IMR-90 (cell line): Measurements from ENCODE around the gene HOXC10. TPM values are rescaled to one million over a fixed set of nuclear protein-coding genes. Genes with fewer than 3 reads are reported as not detected.

ENCODE experiments used
- ATAC-seq: fragments of 200-7000 bp; cut with Tn5 transposase; 2 replicates; pipeline ENCODE4 v1.9.1; 2020; ENCODE audit warnings: low read depth, mild to moderate bottlenecking, moderate library complexity
- BruUV-seq: library from RNA; stranded (reverse); fragments of 400-500 nt; replicated peaks from 2 replicates; lab custom pipeline; 2021; lab: Mats Ljungman, UMichigan
- CTCF ChIA-PET: fragments of 300-600 bp; formaldehyde crosslinking; extraction: SDS; loops from one replicate; lab custom pipeline; 2021; ENCODE audit warnings: antibody characterized with exemption; lab: Yijun Ruan, JAX
- POLR2A ChIA-PET: fragments of 300-600 bp; sonication (Branson Sonifier 250); formaldehyde crosslinking; loops from one replicate; lab custom pipeline; 2022; ENCODE audit warnings: antibody characterized with exemption; ENCODE audit not compliant: unreplicated experiment; lab: Charles Lee
- DNase-seq: peaks from one replicate; pipeline ENCODE4 v3.0.0; 2013
- H2AFZ ChIP-seq: replicated peaks from 2 replicates; pipeline ENCODE3; 2013; ENCODE audit warnings: low read length, mild to moderate bottlenecking; ENCODE audit not compliant: poor library complexity
- H2AK5ac ChIP-seq: 2 replicates; pipeline ENCODE4 v1.6.1; 2013; ENCODE audit warnings: low read depth, low read length, inconsistent platforms
- H2AK9ac ChIP-seq: replicated peaks from 2 replicates; pipeline ENCODE3; 2013; ENCODE audit warnings: mild to moderate bottlenecking, low read depth, low read length, moderate library complexity; ENCODE audit not compliant: poor library complexity
- H2BK120ac ChIP-seq: 2 replicates; pipeline ENCODE4 v1.6.1; 2013; ENCODE audit warnings: low read depth, low read length, inconsistent platforms
- H2BK15ac ChIP-seq: 3 replicates; pipeline ENCODE4 v1.6.1; 2013; ENCODE audit warnings: low read depth, low read length, inconsistent platforms
- H2BK20ac ChIP-seq: 2 replicates; pipeline ENCODE4 v1.6.1; 2013; ENCODE audit warnings: low read depth, mild to moderate bottlenecking, inconsistent platforms, low read length, moderate library complexity
- H2BK5ac ChIP-seq: 2 replicates; pipeline ENCODE4 v1.6.1; 2013; ENCODE audit warnings: mild to moderate bottlenecking, low read depth, low read length, inconsistent platforms; ENCODE audit not compliant: poor library complexity, severe bottlenecking
- H3K14ac ChIP-seq: replicated peaks from 2 replicates; pipeline ENCODE4 v1.6.1; 2013; ENCODE audit warnings: low read depth, low read length, inconsistent platforms
- H3K18ac ChIP-seq: 2 replicates; pipeline ENCODE4 v1.6.1; 2013; ENCODE audit warnings: low read depth, low read length, control low read depth
- H3K23ac ChIP-seq: 2 replicates; pipeline ENCODE4 v1.6.1; 2013; ENCODE audit warnings: low read depth, low read length, inconsistent platforms
- H3K27ac ChIP-seq: 2 replicates; pipeline ENCODE4 v1.5.1; 2013; ENCODE audit warnings: mild to moderate bottlenecking, control low read depth, low read length; ENCODE audit not compliant: insufficient read depth
- H3K27me3 ChIP-seq: 2 replicates; pipeline ENCODE4 v1.6.1; 2013; ENCODE audit warnings: low read length; ENCODE audit not compliant: control insufficient read depth, insufficient read depth
- H3K36me3 ChIP-seq: 2 replicates; pipeline ENCODE4 v1.6.1; 2013; ENCODE audit warnings: low read length, mixed read lengths; ENCODE audit not compliant: control insufficient read depth, insufficient read depth
- H3K4ac ChIP-seq: 2 replicates; pipeline ENCODE4 v1.6.1; 2013; ENCODE audit warnings: low read depth, low read length, inconsistent platforms
- H3K4me1 ChIP-seq: 2 replicates; pipeline ENCODE4 v1.6.1; 2013; ENCODE audit warnings: low read length, mixed read lengths; ENCODE audit not compliant: control insufficient read depth, insufficient read depth
- H3K4me2 ChIP-seq: 2 replicates; pipeline ENCODE4 v1.6.1; 2013; ENCODE audit warnings: low read depth, mild to moderate bottlenecking, control low read depth, low read length, moderate library complexity
- H3K4me3 ChIP-seq: 2 replicates; pipeline ENCODE4 v1.5.1; 2013; ENCODE audit warnings: low read depth, mild to moderate bottlenecking, control low read depth, low read length, moderate library complexity; ENCODE audit not compliant: insufficient read depth
- H3K56ac ChIP-seq: 2 replicates; pipeline ENCODE4 v1.6.1; 2013; ENCODE audit warnings: low read length, inconsistent platforms; ENCODE audit not compliant: insufficient read depth; ENCODE audit errors: extremely low read depth
- H3K79me1 ChIP-seq, 2 experiments: 2 replicates each; pipeline ENCODE4 v1.6.1; 2013; ENCODE audit warnings: low read length in 2 of 2, inconsistent platforms in 1 of 2, low read depth in 1 of 2
- H3K9ac ChIP-seq: 2 replicates; pipeline ENCODE4 v1.6.1; 2013; ENCODE audit warnings: low read depth, low read length, control low read depth
- H3K9me1 ChIP-seq: 2 replicates; pipeline ENCODE4 v1.6.1; 2013; ENCODE audit warnings: low read length, inconsistent platforms; ENCODE audit not compliant: insufficient read depth
- H3K9me3 ChIP-seq: 2 replicates; pipeline ENCODE4 v1.6.1; 2013; ENCODE audit warnings: low read length; ENCODE audit not compliant: control insufficient read depth, insufficient read depth
- H4K20me1 ChIP-seq: 2 replicates; pipeline ENCODE4 v1.6.1; 2013; ENCODE audit warnings: low read length, inconsistent platforms; ENCODE audit not compliant: insufficient read depth
- H4K5ac ChIP-seq: 2 replicates; pipeline ENCODE4 v1.6.1; 2013; ENCODE audit warnings: mild to moderate bottlenecking, low read depth, low read length, control low read depth
- H4K8ac ChIP-seq, 2 experiments: 2 replicates each; pipeline ENCODE4 v1.6.1; 2013; ENCODE audit warnings: low read depth in 2 of 2, low read length in 2 of 2, control low read depth in 1 of 2, inconsistent platforms in 1 of 2
- H4K91ac ChIP-seq: 2 replicates; pipeline ENCODE4 v1.6.1; 2013; ENCODE audit warnings: low read depth, low read length, inconsistent platforms; ENCODE audit not compliant: insufficient read depth
- BHLHE40 ChIP-seq: fragments of 150-350 bp; IDR thresholded peaks from 2 replicates; pipeline ENCODE4 v1.6.1; 2016; ENCODE audit warnings: mild to moderate bottlenecking, low read depth, low read length
- CEBPB ChIP-seq: IDR thresholded peaks from 2 replicates; pipeline ENCODE4 v1.6.1; 2012; ENCODE audit warnings: low read depth, low read length, improper control_type of control experiment
- CHD1 ChIP-seq: IDR thresholded peaks from 2 replicates; pipeline ENCODE4 v1.6.1; 2012; ENCODE audit warnings: low read depth, low read length, improper control_type of control experiment
- ELK1 ChIP-seq: fragments of 150-350 bp; IDR thresholded peaks from 2 replicates; pipeline ENCODE4 v1.6.1; 2016; ENCODE audit warnings: low read depth, mild to moderate bottlenecking, low read length, moderate library complexity, borderline replicate concordance
- FOS ChIP-seq: fragments of 150-350 bp; IDR thresholded peaks from 2 replicates; pipeline ENCODE4 v1.6.1; 2016; ENCODE audit warnings: low read depth, low read length
- MAFK ChIP-seq: IDR thresholded peaks from 2 replicates; pipeline ENCODE4 v1.6.1; 2012; ENCODE audit warnings: low read depth, low read length, improper control_type of control experiment
- MAZ ChIP-seq: IDR thresholded peaks from 2 replicates; pipeline ENCODE4 v1.6.1; 2012; ENCODE audit warnings: low read depth, mild to moderate bottlenecking, low read length, improper control_type of control experiment, moderate library complexity, borderline replicate concordance
- MXI1 ChIP-seq: IDR thresholded peaks from 2 replicates; pipeline ENCODE4 v1.6.1; 2012; ENCODE audit warnings: low read depth, mild to moderate bottlenecking, low read length, moderate library complexity, borderline replicate concordance
- NFE2L2 ChIP-seq: fragments of 150-350 bp; IDR thresholded peaks from 2 replicates; pipeline ENCODE4 v1.6.1; 2016; ENCODE audit warnings: low read depth, mild to moderate bottlenecking, low read length
- POLR2A ChIP-seq: IDR thresholded peaks from 2 replicates; pipeline ENCODE4 v1.6.1; 2012; ENCODE audit warnings: mild to moderate bottlenecking, low read depth, low read length
- RAD21 ChIP-seq: IDR thresholded peaks from 2 replicates; pipeline ENCODE4 v1.6.1; 2012; ENCODE audit warnings: low read length, improper control_type of control experiment
- RCOR1 ChIP-seq: IDR thresholded peaks from 2 replicates; pipeline ENCODE4 v1.6.1; 2012; ENCODE audit warnings: mild to moderate bottlenecking, low read length, improper control_type of control experiment; ENCODE audit not compliant: insufficient replicate concordance
- RFX5 ChIP-seq: IDR thresholded peaks from 2 replicates; pipeline ENCODE4 v1.8.0; 2012; ENCODE audit warnings: low read depth, mild to moderate bottlenecking, low read length, moderate library complexity
- SMC3 ChIP-seq: fragments of 150-350 bp; IDR thresholded peaks from 2 replicates; pipeline ENCODE4 v1.6.1; 2016; ENCODE audit warnings: low read depth, mild to moderate bottlenecking, antibody characterized with exemption, low read length, moderate library complexity
- WGBS, 2 experiments: methylation state at CpG; one replicate each; pipeline versions ENCODE4 v1.1.5 to v1.1.7; 2013; ENCODE audit warnings: missing lambda C conversion rate in 2 of 2; ENCODE audit not compliant: insufficient read length in 1 of 2; ENCODE audit errors: extremely low coverage in 2 of 2; 5-methylcytosine and 5-hydroxymethylcytosine counted together
- dilution Hi-C: fragments of 300-500 bp; cut with HindIII; formaldehyde crosslinking; loops from one replicate; pipeline ENCODE4 v1.14.3; 2018; ENCODE audit warnings: low sequenced_read_pairs; ENCODE audit not compliant: unreplicated experiment
- in situ Hi-C: fragments of 300-500 bp; cut with MboI; formaldehyde crosslinking; loops from 3 replicates; pipeline ENCODE4 v1.14.3; 2019; ENCODE audit warnings: low sequenced_read_pairs, inconsistent platforms, mixed read lengths
- intact Hi-C: fragments of 100-400 bp; cut with micrococcal nuclease; formaldehyde crosslinking; loops from 2 replicates; pipeline ENCODE4 v1.10.0; 2022
- polyA plus RNA-seq, 3 experiments: library from polyadenylated mRNA; depleted of rRNA; stranded (reverse); fragments of >200 nt; gene quantifications; 2 replicates each; pipeline ENCODE4 v1.2.3, GENCODE V29; 2012; ENCODE audit warnings: low replicate concordance in 1 of 3
- total RNA-seq: library from RNA; depleted of rRNA; stranded (reverse); fragments of >200 nt; gene quantifications from 2 replicates; pipeline ENCODE4 v1.2.3, GENCODE V29; 2012
- TF ChIP-seq, protein P1 (sequence below): conservative IDR thresholded peaks from 2 replicates; pipeline ENCODE4 v1.5.1; 2012; ENCODE audit warnings: mild to moderate bottlenecking, low read depth, low read length, improper control_type of control experiment
- TF ChIP-seq, protein P2 (sequence below): fragments of 150-350 bp; IDR thresholded peaks from 2 replicates; pipeline ENCODE4 v1.6.1; 2017; ENCODE audit warnings: mild to moderate bottlenecking, antibody characterized with exemption, low read length, low read depth

The HOXC10 gene
- total and polyA plus RNA-seq, 2 of the 4 experiments (the other 2 are of a cell fraction) = 0.15 TPM; not detected in 1

DNA sequence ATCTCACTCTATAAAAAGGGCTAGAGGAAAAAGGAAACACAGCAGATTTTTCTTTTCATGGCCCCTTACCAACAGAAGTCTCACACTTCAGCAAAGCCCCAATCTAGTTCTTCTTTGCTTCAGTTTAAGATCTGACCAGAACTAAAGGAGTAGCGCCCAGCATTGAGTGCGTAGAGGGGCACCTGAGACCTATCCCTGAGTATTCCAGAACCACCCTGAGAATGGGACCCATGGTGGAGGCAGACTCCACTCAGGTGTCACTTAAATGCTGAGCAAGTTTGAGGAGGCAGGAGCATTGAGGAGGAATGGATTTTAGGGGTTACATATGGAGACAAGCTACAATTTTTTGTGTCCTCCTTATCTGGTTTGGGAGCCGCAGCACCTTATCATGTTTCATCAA lies 13.8 kb upstream of the HOXC10 start:
- Histone ChIP-seq H2BK120ac (no peak overlapping the region), H2BK5ac (no peak overlapping the region), H3K9ac (no peak overlapping the region), H4K91ac (no peak overlapping the region), H4K5ac (no peak overlapping the region), H3K9me1 (no peaks in the 10 kb centered on the region), H3K9me3 (peaks cover 15% of the 10 kb centered on the region), H2AK9ac (no peak overlapping the region), H3K4me3 (no peak overlapping the region), H3K18ac (no peak overlapping the region), H3K4ac (no peak overlapping the region), H2AFZ (no peak overlapping the region), H4K20me1 (peaks cover 2% of the 10 kb centered on the region; the same call in 1 of the 2 replicates), H3K4me1 (peaks cover 2% of the 10 kb centered on the region; the same call in 1 of the 2 replicates), H3K36me3 (no peaks in the 10 kb centered on the region), H3K79me1 (no peaks in the 10 kb centered on the region), H3K14ac (no peak overlapping the region), H3K56ac (no peak overlapping the region), H4K8ac (no peak overlapping the region), H3K23ac (no peak overlapping the region), H2AK5ac (no peak overlapping the region), H2BK15ac (no peak overlapping the region), H2BK20ac (no peak overlapping the region), H3K27me3 (peaks cover 99% of the 10 kb centered on the region), H3K27ac (no peak overlapping the region), H3K4me2 (no peak overlapping the region)
- DNase-seq (no peak), ATAC-seq (no peak)
- POLR2A ChIA-PET = no interaction called here
- TF ChIP-seq MAFK (no peak), RFX5 (no peak), NFE2L2 (no peak), MAZ (no peak), CHD1 (no peak), SMC3 (no peak), POLR2A (no peak), RCOR1 (no peak), CEBPB (no peak), RAD21 (no peak), MXI1 (no peak), ELK1 (no peak), FOS (no peak), BHLHE40 (no peak)
- TF ChIP-seq, protein P1, sequence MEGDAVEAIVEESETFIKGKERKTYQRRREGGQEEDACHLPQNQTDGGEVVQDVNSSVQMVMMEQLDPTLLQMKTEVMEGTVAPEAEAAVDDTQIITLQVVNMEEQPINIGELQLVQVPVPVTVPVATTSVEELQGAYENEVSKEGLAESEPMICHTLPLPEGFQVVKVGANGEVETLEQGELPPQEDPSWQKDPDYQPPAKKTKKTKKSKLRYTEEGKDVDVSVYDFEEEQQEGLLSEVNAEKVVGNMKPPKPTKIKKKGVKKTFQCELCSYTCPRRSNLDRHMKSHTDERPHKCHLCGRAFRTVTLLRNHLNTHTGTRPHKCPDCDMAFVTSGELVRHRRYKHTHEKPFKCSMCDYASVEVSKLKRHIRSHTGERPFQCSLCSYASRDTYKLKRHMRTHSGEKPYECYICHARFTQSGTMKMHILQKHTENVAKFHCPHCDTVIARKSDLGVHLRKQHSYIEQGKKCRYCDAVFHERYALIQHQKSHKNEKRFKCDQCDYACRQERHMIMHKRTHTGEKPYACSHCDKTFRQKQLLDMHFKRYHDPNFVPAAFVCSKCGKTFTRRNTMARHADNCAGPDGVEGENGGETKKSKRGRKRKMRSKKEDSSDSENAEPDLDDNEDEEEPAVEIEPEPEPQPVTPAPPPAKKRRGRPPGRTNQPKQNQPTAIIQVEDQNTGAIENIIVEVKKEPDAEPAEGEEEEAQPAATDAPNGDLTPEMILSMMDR = no peak
- TF ChIP-seq, protein P2, sequence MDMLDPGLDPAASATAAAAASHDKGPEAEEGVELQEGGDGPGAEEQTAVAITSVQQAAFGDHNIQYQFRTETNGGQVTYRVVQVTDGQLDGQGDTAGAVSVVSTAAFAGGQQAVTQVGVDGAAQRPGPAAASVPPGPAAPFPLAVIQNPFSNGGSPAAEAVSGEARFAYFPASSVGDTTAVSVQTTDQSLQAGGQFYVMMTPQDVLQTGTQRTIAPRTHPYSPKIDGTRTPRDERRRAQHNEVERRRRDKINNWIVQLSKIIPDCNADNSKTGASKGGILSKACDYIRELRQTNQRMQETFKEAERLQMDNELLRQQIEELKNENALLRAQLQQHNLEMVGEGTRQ = no peak
- BruUV-seq = no TSS peak
- CTCF ChIA-PET = no interaction called here
- 28% methylated on average over 2 of the region's 3 CpGs; no CpG with 5 or more reads in 1 of the 2 experiments for WGBS, 2 experiments
- in situ Hi-C loops (no loop called here), dilution Hi-C loops (no loop called here), intact Hi-C loops (no loop called here)
